HEK293 (cell line): ENCODE results near the gene KRT36.
A peak's percentile ranks its signal among the peaks of the same experiment; 100 is the strongest.

Experiments
- CTCF ChIA-PET: fragments of 350-600 bp; formaldehyde crosslinking; extraction: SDS; loops from one replicate; lab custom pipeline; 2021; ENCODE audit warnings: antibody characterized with exemption; lab: Yijun Ruan, JAX
- POLR2A ChIA-PET: fragments of 300-600 bp; formaldehyde crosslinking; extraction: SDS; loops from one replicate; lab custom pipeline; 2020; ENCODE audit warnings: antibody characterized with exemption, inconsistent platforms; lab: Yijun Ruan, JAX
- H3K27ac ChIP-seq: fragments of 200-500 bp; sonication (Bioruptor generic); 2 replicates; pipeline ENCODE4 v1.5.1; 2014; ENCODE audit warnings: low read depth, low read length, control low read depth, inconsistent platforms; ENCODE audit errors: extremely low read depth
- H3K36me3 ChIP-seq, 2 experiments: fragments of 200-500 bp in 1 of 2; sonication (Bioruptor generic) in 1 of 2; 1 replicate in 1 of 2; 2 replicates in 1 of 2; pipeline ENCODE4 v1.5.1; 2014 to 2017; ENCODE audit warnings: inconsistent platforms in 2 of 2, low read length in 2 of 2; ENCODE audit not compliant: control insufficient read depth in 2 of 2, insufficient read depth in 1 of 2
- H3K4me1 ChIP-seq: fragments of 200-500 bp; sonication (Bioruptor generic); 2 replicates; pipeline ENCODE4 v1.5.1; 2014; ENCODE audit warnings: mild to moderate bottlenecking, low read length, inconsistent platforms; ENCODE audit not compliant: control insufficient read depth, insufficient read depth
- H3K4me3 ChIP-seq: 2 replicates; pipeline ENCODE4 v1.5.1; 2011; ENCODE audit warnings: low read depth, mild to moderate bottlenecking, control low read depth, low read length, moderate library complexity
- H3K9me3 ChIP-seq: fragments of 200-500 bp; sonication (Bioruptor generic); 2 replicates; pipeline ENCODE4 v1.5.1; 2014; ENCODE audit warnings: low read depth, low read length, inconsistent platforms; ENCODE audit not compliant: control insufficient read depth, insufficient read depth
- BCL6B ChIP-seq: fragments of 450-650 bp; formaldehyde crosslinking; IDR thresholded peaks from 2 replicates; pipeline ENCODE4 v1.5.1; 2017; ENCODE audit warnings: missing biosample characterization, missing genetic modification characterization
- ELK4 ChIP-seq: IDR thresholded peaks from 2 replicates; pipeline ENCODE4 v1.6.1; 2011; ENCODE audit warnings: mild to moderate bottlenecking, low read depth, low read length, borderline replicate concordance
- FEZF1 ChIP-seq: fragments of 450-650 bp; formaldehyde crosslinking; IDR thresholded peaks from 2 replicates; pipeline ENCODE4 v1.5.1; 2016; ENCODE audit warnings: missing biosample characterization, missing genetic modification characterization
- GFI1B ChIP-seq: fragments of 450-650 bp; formaldehyde crosslinking; IDR thresholded peaks from 2 replicates; pipeline ENCODE4 v1.5.1; 2016; ENCODE audit warnings: missing biosample characterization, missing genetic modification characterization
- KLF1 ChIP-seq: fragments of 450-650 bp; formaldehyde crosslinking; IDR thresholded peaks from 2 replicates; pipeline ENCODE4 v1.5.1; 2016; ENCODE audit warnings: missing biosample characterization, missing genetic modification characterization
- MZF1 ChIP-seq: fragments of 450-650 bp; formaldehyde crosslinking; IDR thresholded peaks from 2 replicates; pipeline ENCODE4 v1.5.1; 2017; ENCODE audit warnings: missing biosample characterization, missing genetic modification characterization, borderline replicate concordance
- PBX3 ChIP-seq: sonication (generic); formaldehyde crosslinking; IDR thresholded peaks from 2 replicates; pipeline ENCODE4 v1.8.1; 2022; ENCODE audit warnings: mild to moderate bottlenecking, moderate library complexity, missing genetic modification reagents
- SALL2 ChIP-seq: fragments of 450-650 bp; formaldehyde crosslinking; IDR thresholded peaks from 2 replicates; pipeline ENCODE4 v1.5.0; 2017; ENCODE audit warnings: missing biosample characterization, mild to moderate bottlenecking, missing genetic modification characterization, borderline replicate concordance
- SP2 ChIP-seq: fragments of 450-650 bp; formaldehyde crosslinking; IDR thresholded peaks from 2 replicates; pipeline ENCODE4 v1.5.1; 2016; ENCODE audit warnings: missing biosample characterization, missing genetic modification characterization
- ZBTB17 ChIP-seq: fragments of 450-650 bp; formaldehyde crosslinking; IDR thresholded peaks from 2 replicates; pipeline ENCODE4 v1.5.1; 2016; ENCODE audit warnings: missing biosample characterization, missing genetic modification characterization
- ZBTB48 ChIP-seq: fragments of 450-650 bp; formaldehyde crosslinking; IDR thresholded peaks from 2 replicates; pipeline ENCODE4 v1.5.1; 2016; ENCODE audit warnings: missing biosample characterization, missing genetic modification characterization
- ZIC2 ChIP-seq: fragments of 450-650 bp; formaldehyde crosslinking; IDR thresholded peaks from 2 replicates; pipeline ENCODE4 v1.5.1; 2016; ENCODE audit warnings: missing biosample characterization, missing genetic modification characterization
- ZNF2 ChIP-seq: fragments of 450-650 bp; formaldehyde crosslinking; IDR thresholded peaks from 2 replicates; pipeline ENCODE4 v1.5.1; 2016; ENCODE audit warnings: missing biosample characterization, missing genetic modification characterization
- ZNF558 ChIP-seq: fragments of 450-650 bp; formaldehyde crosslinking; IDR thresholded peaks from 2 replicates; pipeline ENCODE4 v1.5.1; 2016; ENCODE audit warnings: missing biosample characterization, missing genetic modification characterization
- ZNF623 ChIP-seq: fragments of 450-650 bp; formaldehyde crosslinking; IDR thresholded peaks from 2 replicates; pipeline ENCODE4 v1.5.1; 2016; ENCODE audit warnings: missing biosample characterization, missing genetic modification characterization
- ZNF624 ChIP-seq: fragments of 450-650 bp; formaldehyde crosslinking; IDR thresholded peaks from 2 replicates; pipeline ENCODE4 v1.5.1; 2017; ENCODE audit warnings: missing biosample characterization, missing genetic modification characterization
- ZNF768 ChIP-seq: fragments of 450-650 bp; formaldehyde crosslinking; IDR thresholded peaks from 2 replicates; pipeline ENCODE4 v1.5.1; 2018; ENCODE audit warnings: missing biosample characterization, mild to moderate bottlenecking, missing genetic modification characterization
- TF ChIP-seq, protein P1 (sequence below): fragments of 450-650 bp; IDR thresholded peaks from 2 replicates; pipeline ENCODE4 v1.5.1; 2018; ENCODE audit warnings: missing biosample characterization, missing genetic modification characterization

Gene KRT36

DNA sequence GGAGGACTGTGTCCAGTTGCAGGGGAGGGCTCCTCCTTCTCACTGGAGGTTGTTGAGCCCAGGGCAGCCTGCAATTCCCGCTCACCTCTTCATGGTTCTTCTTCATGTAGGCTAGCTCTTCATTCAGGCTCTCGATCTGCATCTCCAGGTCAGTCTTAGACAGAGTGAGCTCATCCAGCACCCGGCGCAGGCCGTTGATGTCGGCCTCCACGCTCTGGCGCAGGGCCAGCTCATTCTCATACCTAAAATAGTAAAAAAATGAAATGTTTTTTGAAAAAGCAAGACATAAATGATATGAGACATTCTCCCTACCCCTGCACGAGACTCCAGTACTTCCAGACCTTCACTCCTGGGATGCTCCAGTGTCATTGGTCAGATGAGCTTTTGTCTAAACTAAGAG is 13.5 kb upstream of the KRT36 start:
- ChIA-PET POLR2A (no interaction called here), CTCF (interaction anchor here (0.6 to 7.3 kb wide), 3 partner anchors 18 to 595 kb away, joined by 3 to 47 read pairs (median 4); no protein-coding TSS in a partner anchor)
- Histone ChIP-seq H3K36me3 (no peaks in the 10 kb centered on the region), H3K4me3 (no peak overlapping the region), H3K4me1 (peaks cover 12% of the 10 kb centered on the region), H3K27ac (no peak overlapping the region), H3K9me3 (no peaks in the 10 kb centered on the region)
- no peak for TF ChIP-seq ZNF2 (tag by site-specific recombination)
- no peak for TF ChIP-seq ELK4
- TF ChIP-seq, protein P1, sequence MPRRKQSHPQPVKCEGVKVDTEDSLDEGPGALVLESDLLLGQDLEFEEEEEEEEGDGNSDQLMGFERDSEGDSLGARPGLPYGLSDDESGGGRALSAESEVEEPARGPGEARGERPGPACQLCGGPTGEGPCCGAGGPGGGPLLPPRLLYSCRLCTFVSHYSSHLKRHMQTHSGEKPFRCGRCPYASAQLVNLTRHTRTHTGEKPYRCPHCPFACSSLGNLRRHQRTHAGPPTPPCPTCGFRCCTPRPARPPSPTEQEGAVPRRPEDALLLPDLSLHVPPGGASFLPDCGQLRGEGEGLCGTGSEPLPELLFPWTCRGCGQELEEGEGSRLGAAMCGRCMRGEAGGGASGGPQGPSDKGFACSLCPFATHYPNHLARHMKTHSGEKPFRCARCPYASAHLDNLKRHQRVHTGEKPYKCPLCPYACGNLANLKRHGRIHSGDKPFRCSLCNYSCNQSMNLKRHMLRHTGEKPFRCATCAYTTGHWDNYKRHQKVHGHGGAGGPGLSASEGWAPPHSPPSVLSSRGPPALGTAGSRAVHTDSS: no peak
- no peak for TF ChIP-seq BCL6B
- no peak for TF ChIP-seq PBX3
- TF ChIP-seq ZNF558 (tag by site-specific recombination): no peak
- TF ChIP-seq ZNF768: no peak
- TF ChIP-seq ZIC2 (tag by site-specific recombination): no peak

DNA sequence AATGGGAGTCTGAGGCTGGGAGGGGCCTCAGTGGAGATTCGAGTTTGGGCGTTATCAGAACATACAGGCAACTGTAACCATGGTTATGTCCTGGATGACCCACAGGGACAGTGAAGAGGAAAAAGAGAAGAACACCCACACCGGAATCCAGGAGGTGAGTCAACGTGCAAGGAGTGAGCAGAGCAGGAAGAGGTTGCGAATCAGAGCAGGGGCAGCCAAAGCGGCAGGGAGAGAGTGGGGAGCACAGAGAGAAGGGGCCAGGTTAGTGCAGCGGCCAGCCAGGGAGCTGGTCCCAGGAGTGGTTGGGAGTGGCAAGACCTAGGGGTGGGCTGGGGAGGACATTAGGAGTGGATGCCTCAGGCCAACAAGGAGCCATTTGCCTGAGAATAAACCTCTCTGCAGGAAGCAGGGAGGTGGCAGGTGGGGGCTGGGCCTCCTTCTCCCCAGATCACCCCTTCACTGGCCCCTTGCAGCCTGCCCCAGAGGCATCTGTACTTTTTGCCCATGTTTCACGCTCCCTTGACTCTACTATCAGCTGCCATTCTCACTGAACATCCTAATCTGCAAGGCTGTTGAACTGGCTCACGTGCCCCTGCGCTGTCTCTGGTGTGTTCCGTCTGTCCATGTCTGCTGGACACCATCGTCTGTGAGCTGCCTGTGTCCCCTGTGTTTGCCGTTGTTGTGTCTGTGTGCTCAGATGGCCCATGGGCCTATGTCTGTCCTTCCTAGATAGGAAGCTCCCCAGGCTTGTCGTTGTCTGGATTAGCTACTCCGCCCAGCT is 10.6 kb upstream of the KRT36 start:
- ChIA-PET CTCF (interaction anchor here (0.6 to 1.4 kb wide), 10 partner anchors 10 to 694 kb away, joined by 3 to 9 read pairs (median 4); no protein-coding TSS in a partner anchor), POLR2A (no interaction called here)
- H3K4me1 ChIP-seq: peaks cover 12% of the 10 kb centered on the region
- no peak overlapping the region for H3K27ac ChIP-seq
- H3K9me3 ChIP-seq: no peaks in the 10 kb centered on the region
- H3K4me3 ChIP-seq: no peak overlapping the region
- TF ChIP-seq MZF1 (tag by site-specific recombination): no peak
- TF ChIP-seq SALL2: no peak
- TF ChIP-seq ZBTB48: 0 out of 2 replicates have a peak, but pooled peaks have one; percentile 47
- no peak for TF ChIP-seq KLF1 (tag by site-specific recombination)
- no peak for TF ChIP-seq SP2
- TF ChIP-seq ZBTB17 (tag by site-specific recombination): 0 out of 2 replicates have a peak, but pooled peaks have one; percentile 37
- no peak for TF ChIP-seq ZNF624
- TF ChIP-seq FEZF1 (tag by site-specific recombination): no peak
- no peak for TF ChIP-seq GFI1B
- TF ChIP-seq ZNF623 (tag by site-specific recombination): no peak
- no peaks in the 10 kb centered on the region for H3K36me3 ChIP-seq
